ENCODE data around the gene KCTD16.

- TF ChIP-seq CTCF (IDR thresholded peaks at IDR 0.05; ENCODE audit: insufficient read depth, low read depth, low read length) = no peak
- TF ChIP-seq EZH2 (IDR thresholded peaks at IDR 0.05; ENCODE audit: insufficient read depth, low read length) = no peak
Observed at GRCh38 chr5:144318011-144318410, 147.3 kb downstream of the KCTD16 start.
